WTC11 (cell line): ENCODE measurements around the gene SLC16A8.

Source experiments
- ATF3 ChIP-seq: sonication (generic); formaldehyde crosslinking; conservative IDR thresholded peaks from 2 replicates; pipeline ENCODE4 v1.8.1; 2022; ENCODE audit warnings: mild to moderate bottlenecking, missing genetic modification reagents
- CBFB ChIP-seq: sonication (generic); formaldehyde crosslinking; IDR thresholded peaks from 2 replicates; pipeline ENCODE4 v1.8.1; 2022; ENCODE audit warnings: mild to moderate bottlenecking, low read depth, missing genetic modification reagents
- CREM ChIP-seq: sonication (generic); formaldehyde crosslinking; IDR thresholded peaks from 2 replicates; pipeline ENCODE4 v1.8.1; 2022; ENCODE audit warnings: mild to moderate bottlenecking, missing genetic modification reagents, moderate library complexity
- CTCF ChIP-seq: fragments of 200-600 bp; IDR thresholded peaks from 2 replicates; pipeline ENCODE4 v1.8.0; 2022; ENCODE audit warnings: antibody characterized with exemption
- ESRRA ChIP-seq: sonication (generic); formaldehyde crosslinking; IDR thresholded peaks from 2 replicates; pipeline ENCODE4 v1.8.1; 2022; ENCODE audit warnings: mild to moderate bottlenecking, missing genetic modification reagents, borderline replicate concordance
- FOXJ3 ChIP-seq: sonication (generic); formaldehyde crosslinking; IDR thresholded peaks from 2 replicates; pipeline ENCODE4 v1.9.0; 2021; ENCODE audit warnings: missing genetic modification reagents, mild to moderate bottlenecking, borderline replicate concordance
- IRF1 ChIP-seq: sonication (generic); formaldehyde crosslinking; IDR thresholded peaks from 2 replicates; pipeline ENCODE4 v1.8.0; 2023; ENCODE audit warnings: missing genetic modification reagents
- MAX ChIP-seq: sonication (generic); formaldehyde crosslinking; IDR thresholded peaks from 2 replicates; pipeline ENCODE4 v1.8.0; 2022; ENCODE audit warnings: mild to moderate bottlenecking, missing genetic modification reagents
- SOX15 ChIP-seq: fragments of 250-450 bp; sonication (Bioruptor Pico); IDR thresholded peaks from 2 replicates; pipeline ENCODE4 v1.9.0; 2021; ENCODE audit warnings: mild to moderate bottlenecking
- ZNF425 ChIP-seq: fragments of 250-450 bp; sonication (Bioruptor Pico); conservative IDR thresholded peaks from 2 replicates; pipeline ENCODE4 v1.9.0; 2021; ENCODE audit warnings: mild to moderate bottlenecking

- TF ChIP-seq SOX15 (CRISPR knock-in tag) = no peak
- TF ChIP-seq ZNF425 (CRISPR knock-in tag) = no peak
- no peak for TF ChIP-seq CTCF
- no peak for TF ChIP-seq IRF1 (CRISPR knock-in tag)
- no peak for TF ChIP-seq MAX (CRISPR knock-in tag)
- TF ChIP-seq FOXJ3 (CRISPR knock-in tag) = no peak
- TF ChIP-seq CREM = no peak
- no peak for TF ChIP-seq ESRRA (CRISPR knock-in tag)
- no peak for TF ChIP-seq CBFB
- TF ChIP-seq ATF3 (CRISPR knock-in tag) = no peak
Observed at GRCh38 chr22:38073150-38074130, 10.5 kb downstream of the SLC16A8 start.
